Heart right ventricle (tissue), 16 donors: ENCODE measurements around the gene SETD2. TPM values are rescaled to one million over a fixed set of nuclear protein-coding genes. Genes with fewer than 3 reads are reported as not detected.

ENCODE experiments used
- ATAC-seq, 8 donors: fragments of 200-7000 bp; cut with Tn5 transposase; one replicate each; pipeline ENCODE4 v1.9.1; 2020; ENCODE audit warnings: mild to moderate bottlenecking in 8 of 8, moderate library complexity in 8 of 8, moderate number of reproducible peaks in 1 of 8
- DNase-seq, 2 donors: peaks; one replicate each; pipeline ENCODE4 v3.0.0-alpha.2; 2020
- H3K27ac ChIP-seq, 10 donors: fragments of 200-600 bp; sonication (generic) in 2 of 10; one replicate each; pipeline versions ENCODE4 v1.5.0 to v1.8.0; 2020 to 2022; ENCODE audit warnings: mild to moderate bottlenecking in 3 of 10
- H3K27me3 ChIP-seq, 7 donors: fragments of 200-600 bp; one replicate each; pipeline ENCODE4 v1.8.0; 2021 to 2022; ENCODE audit warnings: mild to moderate bottlenecking in 2 of 7
- H3K36me3 ChIP-seq, 9 donors: fragments of 200-600 bp; sonication (generic) in 1 of 9; one replicate each; pipeline versions ENCODE4 v1.5.0 to v1.8.0; 2020 to 2022; ENCODE audit warnings: mild to moderate bottlenecking in 2 of 9
- H3K4me1 ChIP-seq, 9 donors: fragments of 200-600 bp; sonication (generic) in 1 of 9; one replicate each; pipeline versions ENCODE4 v1.5.0 to v1.8.0; 2020 to 2022; ENCODE audit warnings: mild to moderate bottlenecking in 4 of 9
- H3K4me3 ChIP-seq, 10 donors: fragments of 200-600 bp; sonication (generic) in 2 of 10; one replicate each; pipeline versions ENCODE4 v1.5.0 to v1.8.0; 2020 to 2022; ENCODE audit warnings: mild to moderate bottlenecking in 7 of 10, moderate library complexity in 2 of 10
- H3K9me3 ChIP-seq, 11 donors: fragments of 200-600 bp in 10 of 11; sonication (generic) in 2 of 11; one replicate each; pipeline versions ENCODE4 v1.5.0 to v1.8.0; 2013 to 2022; ENCODE audit warnings: mild to moderate bottlenecking in 2 of 11, control low read depth in 1 of 11, moderate library complexity in 1 of 11
- CTCF ChIP-seq, 9 donors: fragments of 200-600 bp; sonication (generic) in 2 of 9; IDR thresholded peaks; one replicate each; pipeline versions ENCODE4 v1.5.0 to v1.8.0; 2021 to 2022; ENCODE audit warnings: antibody characterized with exemption in 9 of 9, mild to moderate bottlenecking in 5 of 9, moderate library complexity in 1 of 9
- WGBS, 2 donors: extraction: QIAGEN DNeasy Blood & Tissue Kit; methylation state at CpG; one replicate each; pipeline ENCODE4 v1.1.7; 2013; ENCODE audit warnings: inconsistent platforms in 1 of 2; 5-methylcytosine and 5-hydroxymethylcytosine counted together
- intact Hi-C, 10 donors: fragments of 100-400 bp; cut with DNase I; formaldehyde crosslinking; loops; one replicate each; pipeline versions ENCODE4 v1.11.1 to v1.14.2; 2022
- polyA plus RNA-seq, 2 donors: library from polyadenylated mRNA; stranded (reverse); fragments of 200-250 nt; gene quantifications; one replicate each; pipeline ENCODE4 v1.2.3, GENCODE V29; 2013
- total RNA-seq, 10 donors: library from RNA; stranded (reverse); fragmentation: NEBNext Ultra II Directional in 3 of 10; extraction: Animal tissue kit (Norgen Biotek cat#: 25700) in 3 of 10; gene quantifications; one replicate each; pipeline versions ENCODE4 v1.2.1 to v1.2.4, GENCODE V29; 2021 to 2023
- donor health status: Arrhythmogenic right ventricular cardiomyopathy.
- donor health status: ischemic (EF 13 %, LVEDD 7.1; RV severe dilation, severe dysfunction).
- donor health status: healthy with polysubstance abuse.
- donor health status: DM: no; HTN: yes; CAD: no.
- donor health status: DM: no; HTN: no; CAD: no.
- donor health status: ischemic (EF 25% LVEDD 6.9; RV normal size, moderate dysfunction).
- donor health status: ischemic (EF 25% LVEDD 5.7; RV mildly dilated, moderate dysfunction).
- donor health status: healthy.
- donor health status: DM: yes; HTN: yes; CAD: no.
- donor health status: Ischemic cardiomyopathy.
- donor health status: ischemic (EF 35%, LVEDD 5.7; RV mildly dilated, moderate dysfunction).
- donor health status: nonischemic (EF 11% LVEDD 7.7; RV severe dilation, severe dysfunction).
- donor health status: DM: yes; HTN: yes; CAD: no.
- donor health status: PGD.
- donor health status: ischemic (EF 29% LVEDD 5.4; RV normal size, mild dysfunction).
- donor health status: nonischemic (EF 23%, LVEDD 6.1; RV moderate dilation, normal function).

SETD2 gene
- total and polyA plus RNA-seq, 12 donors: 8.6 to 34.4 (median 30.0) TPM

GRCh38 chr3:47011371-47011770 lies 152.5 kb downstream of the SETD2 start:
- Histone ChIP-seq H3K36me3 (peaks cover 0 to 71% (median 7%) of the 10 kb centered on the region in 9 donors), H3K27ac (no peak overlapping the region), H3K9me3 (no peaks in the 10 kb centered on the region), H3K4me1 (peaks cover 5 to 20% (median 14%) of the 10 kb centered on the region in 9 donors), H3K4me3 (no peak overlapping the region), H3K27me3 (no peaks in the 10 kb centered on the region)
- WGBS, 2 donors: 88 to 89% methylated on average over 6 of the region's 6 CpGs
- DNase-seq (no peak), ATAC-seq (no peak)
- intact Hi-C loops: loop anchor here in 2 of 10 donors (10.0 kb wide), 2 partner anchors 143 to 323 kb away; no protein-coding TSS in a partner anchor
- TF ChIP-seq CTCF (IDR thresholded peaks at IDR 0.05): no peak

GRCh38 chr3:47010910-47011309 lies 153.0 kb downstream of the SETD2 start:
- Histone ChIP-seq H3K4me3 (no peak overlapping the region), H3K9me3 (no peaks in the 10 kb centered on the region), H3K4me1 (peaks cover 5 to 20% (median 13%) of the 10 kb centered on the region in 9 donors), H3K27me3 (no peaks in the 10 kb centered on the region), H3K27ac (peak overlapping the region in 1 of 10 donors; percentile 95), H3K36me3 (peaks cover 0 to 71% (median 7%) of the 10 kb centered on the region in 9 donors)
- no peak for ATAC-seq
- whole genome bisulfite sequencing, 2 donors: 91% methylated on average over 5 of the region's 5 CpGs
- no peak for DNase-seq
- intact Hi-C loops: loop anchor here in 2 of 10 donors (10.0 kb wide), 2 partner anchors 144 to 324 kb away; no protein-coding TSS in a partner anchor
- no peak for TF ChIP-seq CTCF (IDR thresholded peaks at IDR 0.05)

GRCh38 chr3:47010111-47010712 lies 153.7 kb downstream of the SETD2 start:
- peaks cover 5 to 20% (median 13%) of the 10 kb centered on the region in 9 donors for H3K4me1 ChIP-seq
- no peak for TF ChIP-seq CTCF (IDR thresholded peaks at IDR 0.05)
- H3K27me3 ChIP-seq: no peaks in the 10 kb centered on the region
- 75 to 76% methylated on average over 23 of the region's 23 CpGs for WGBS, 2 donors
- DNase-seq (no peak), ATAC-seq (peak in 1 of 8 donors; percentile 0)
- no peaks in the 10 kb centered on the region for H3K9me3 ChIP-seq
- intact Hi-C loops: loop anchor here in 2 of 10 donors (10.0 kb wide), 2 partner anchors 145 to 325 kb away; no protein-coding TSS in a partner anchor
- peak overlapping the region; percentile 81 to 95 (median 88) for H3K27ac ChIP-seq
- peaks cover 0 to 71% (median 7%) of the 10 kb centered on the region in 9 donors for H3K36me3 ChIP-seq
- peak overlapping the region; percentile 38 to 83 (median 70) for H3K4me3 ChIP-seq

- WGBS, 2 donors: 1 to 2% methylated on average over 85 of the region's 85 CpGs
Observed at GRCh38 chr3:47009225-47010110, 154.4 kb downstream of the SETD2 start.

More at GRCh38 chr3:47009225-47010110, 154.4 kb downstream of the SETD2 start:
- TF ChIP-seq CTCF (IDR thresholded peaks at IDR 0.05): no peak
- Histone ChIP-seq H3K9me3 (no peaks in the 10 kb centered on the region), H3K4me1 (peaks cover 5 to 20% (median 13%) of the 10 kb centered on the region in 9 donors), H3K36me3 (peaks cover 0 to 71% (median 4%) of the 10 kb centered on the region in 9 donors), H3K4me3 (peak overlapping the region; percentile 38 to 83 (median 70)), H3K27ac (peak overlapping the region; percentile 81 to 95 (median 88)), H3K27me3 (no peaks in the 10 kb centered on the region)
- intact Hi-C loops: loop anchor here in 3 of 10 donors (10.0 kb wide), 3 partner anchors 145 to 325 kb away; partner anchors contain the start of gene TMIE (in 2 of the 3)
- DNase-seq: peak; percentile 89 to 93
- peak; percentile 92 to 97 (median 96) for ATAC-seq
